Astrocyte (in vitro differentiated cells and primary cell): ENCODE measurements around the gene PRKAG2. TPM values are rescaled to one million over a fixed set of nuclear protein-coding genes. Genes with fewer than 3 reads are reported as not detected.

Experiments
- DNase-seq: peaks from one replicate; pipeline ENCODE4 v3.0.0-alpha.2; 2010; ENCODE audit warnings: low read depth
- FAIRE-seq: peaks from 2 replicates; lab custom pipeline; 2011; peaks lifted over from hg19 to GRCh38; lab: Jason Lieb, UNC
- H2AFZ ChIP-seq: 2 replicates; pipeline ENCODE4 v1.6.0; 2012; ENCODE audit warnings: low read depth, low read length, inconsistent platforms
- H3K27ac ChIP-seq: 2 replicates; pipeline ENCODE4 v1.5.1; 2011; ENCODE audit warnings: low read depth, low read length, inconsistent platforms
- H3K27me3 ChIP-seq: 2 replicates; pipeline ENCODE4 v1.6.0; 2011; ENCODE audit warnings: low read length, inconsistent platforms; ENCODE audit not compliant: insufficient read depth
- H3K36me3 ChIP-seq: 2 replicates; pipeline ENCODE4 v1.5.1; 2011; ENCODE audit warnings: low read length, inconsistent platforms; ENCODE audit not compliant: insufficient read depth
- H3K4me1 ChIP-seq: 2 replicates; pipeline ENCODE4 v1.5.1; 2011; ENCODE audit warnings: low read length, inconsistent platforms; ENCODE audit not compliant: insufficient read depth
- H3K4me2 ChIP-seq: 2 replicates; pipeline ENCODE4 v1.6.0; 2012; ENCODE audit warnings: low read length, inconsistent platforms
- H3K4me3 ChIP-seq: 2 replicates; pipeline ENCODE4 v1.5.1; 2011; ENCODE audit warnings: low read depth, mild to moderate bottlenecking, low read length, inconsistent platforms; ENCODE audit not compliant: insufficient read depth
- H3K79me2 ChIP-seq: 2 replicates; pipeline ENCODE4 v1.6.0; 2012; ENCODE audit warnings: mild to moderate bottlenecking, low read length, inconsistent platforms; ENCODE audit not compliant: insufficient read depth
- H3K9ac ChIP-seq: 2 replicates; pipeline ENCODE4 v1.6.0; 2012; ENCODE audit warnings: mild to moderate bottlenecking, low read length, inconsistent platforms
- H3K9me3 ChIP-seq: 2 replicates; pipeline ENCODE4 v1.5.1; 2012; ENCODE audit warnings: low read depth, mild to moderate bottlenecking, low read length, inconsistent platforms; ENCODE audit not compliant: insufficient read depth
- H4K20me1 ChIP-seq: 2 replicates; pipeline ENCODE4 v1.6.0; 2012; ENCODE audit warnings: low read length, inconsistent platforms; ENCODE audit not compliant: insufficient read depth
- H3K27ac Mint-ChIP-seq: one replicate; pipeline ENCODE4 v1.8.0; 2021; ENCODE audit warnings: mild to moderate bottlenecking, mixed read lengths; ENCODE audit not compliant: unreplicated experiment
- H3K27me3 Mint-ChIP-seq: one replicate; pipeline ENCODE4 v1.8.0; 2021; ENCODE audit warnings: low read depth, mixed read lengths; ENCODE audit not compliant: unreplicated experiment
- H3K36me3 Mint-ChIP-seq: one replicate; pipeline ENCODE4 v1.8.0; 2021; ENCODE audit warnings: low read depth, mixed read lengths; ENCODE audit not compliant: unreplicated experiment
- H3K4me1 Mint-ChIP-seq: one replicate; pipeline ENCODE4 v1.8.0; 2021; ENCODE audit warnings: low read depth, mixed read lengths; ENCODE audit not compliant: unreplicated experiment
- H3K4me3 Mint-ChIP-seq: one replicate; pipeline ENCODE4 v1.8.0; 2021; ENCODE audit warnings: mild to moderate bottlenecking, moderate library complexity, mixed read lengths; ENCODE audit not compliant: unreplicated experiment
- H3K9me3 Mint-ChIP-seq: one replicate; pipeline ENCODE4 v1.8.0; 2021; ENCODE audit warnings: mild to moderate bottlenecking, mixed read lengths; ENCODE audit not compliant: unreplicated experiment
- CTCF ChIP-seq: IDR thresholded peaks from 2 replicates; pipeline ENCODE4 v1.5.1; 2011; ENCODE audit warnings: low read depth, mild to moderate bottlenecking, inconsistent platforms, low read length, moderate library complexity; ENCODE audit not compliant: insufficient read depth
- EZH2 ChIP-seq: IDR thresholded peaks from 2 replicates; pipeline ENCODE4 v1.6.1; 2012; ENCODE audit warnings: mild to moderate bottlenecking, low read length, inconsistent platforms; ENCODE audit not compliant: insufficient read depth
- total RNA-seq: library from RNA; stranded (reverse); gene quantifications from 2 replicates; pipeline ENCODE4 v1.2.1, GENCODE V29; 2021

The PRKAG2 gene
- total RNA-seq, 1 donor from 2014 or later = 40.7 TPM

GRCh38 chr7:151729521-151729921 is 147.4 kb downstream of the PRKAG2 start:
- DNase-seq = no peak
- peaks cover 27% of the 10 kb centered on the region for H3K4me1 ChIP-seq
- H3K27me3 ChIP-seq = no peaks in the 10 kb centered on the region
- no peak overlapping the region for H3K27ac ChIP-seq
- no peaks in the 10 kb centered on the region for H3K36me3 ChIP-seq
- Mint-ChIP-seq H3K4me3 (no peak overlapping the region), H3K9me3 (no peaks in the 10 kb centered on the region), H3K27me3 (peaks cover 3% of the 10 kb centered on the region), H3K27ac (no peak overlapping the region), H3K36me3 (no peaks in the 10 kb centered on the region), H3K4me1 (peaks cover 22% of the 10 kb centered on the region)
- H2AFZ ChIP-seq = no peak overlapping the region
- FAIRE-seq = no peak
- no peaks in the 10 kb centered on the region for H4K20me1 ChIP-seq
- H3K4me2 ChIP-seq = no peak overlapping the region
- H3K4me3 ChIP-seq = no peak overlapping the region
- no peaks in the 10 kb centered on the region for H3K79me2 ChIP-seq
- TF ChIP-seq EZH2 (no peak), CTCF (no peak)
- no peak overlapping the region for H3K9ac ChIP-seq
- no peaks in the 10 kb centered on the region for H3K9me3 ChIP-seq

- peaks cover 27% of the 10 kb centered on the region for H3K4me1 ChIP-seq
- H3K9me3 Mint-ChIP-seq = no peaks in the 10 kb centered on the region
- FAIRE-seq (no peak), DNase-seq (no peak)
- no peak overlapping the region for H3K4me3 ChIP-seq
- peaks cover 3% of the 10 kb centered on the region for H3K27me3 Mint-ChIP-seq
- peak overlapping the region; percentile 89 for H3K27ac Mint-ChIP-seq
- peaks cover 18% of the 10 kb centered on the region for H3K4me1 Mint-ChIP-seq
- H2AFZ ChIP-seq = no peak overlapping the region
- H3K36me3 ChIP-seq = no peaks in the 10 kb centered on the region
- H3K9ac ChIP-seq = no peak overlapping the region
- no peaks in the 10 kb centered on the region for H4K20me1 ChIP-seq
- no peak overlapping the region for H3K27ac ChIP-seq
- H3K36me3 Mint-ChIP-seq = no peaks in the 10 kb centered on the region
- H3K4me2 ChIP-seq = no peak overlapping the region
- H3K79me2 ChIP-seq = no peaks in the 10 kb centered on the region
- H3K9me3 ChIP-seq = no peaks in the 10 kb centered on the region
- H3K27me3 ChIP-seq = no peaks in the 10 kb centered on the region
- no peak for TF ChIP-seq CTCF
- no peak for TF ChIP-seq EZH2
- H3K4me3 Mint-ChIP-seq = no peak overlapping the region
Observed at GRCh38 chr7:151728746-151729145, 148.2 kb downstream of the PRKAG2 start.

GRCh38 chr7:151728286-151728660 is 148.6 kb downstream of the PRKAG2 start:
- DNase-seq (no peak), FAIRE-seq (no peak)
- Histone ChIP-seq H3K27me3 (no peaks in the 10 kb centered on the region), H3K9ac (peak overlapping the region; percentile 62), H3K79me2 (no peaks in the 10 kb centered on the region), H3K4me3 (peak overlapping the region; percentile 7), H3K27ac (peak overlapping the region; percentile 57), H3K9me3 (no peaks in the 10 kb centered on the region), H3K36me3 (no peaks in the 10 kb centered on the region), H2AFZ (peak overlapping the region; percentile 50), H3K4me1 (peaks cover 27% of the 10 kb centered on the region), H3K4me2 (peak overlapping the region; percentile 64), H4K20me1 (no peaks in the 10 kb centered on the region)
- peaks cover 6% of the 10 kb centered on the region for H3K27me3 Mint-ChIP-seq
- peak overlapping the region; percentile 89 for H3K27ac Mint-ChIP-seq
- no peak overlapping the region for H3K4me3 Mint-ChIP-seq
- H3K36me3 Mint-ChIP-seq = no peaks in the 10 kb centered on the region
- TF ChIP-seq EZH2 = no peak
- peaks cover 18% of the 10 kb centered on the region for H3K4me1 Mint-ChIP-seq
- H3K9me3 Mint-ChIP-seq = no peaks in the 10 kb centered on the region
